HepG2 (cell line): ENCODE measurements around the gene RUNX2. TPM values are rescaled to one million over a fixed set of nuclear protein-coding genes. Genes with fewer than 3 reads are reported as not detected.

Source experiments
- ADNP ChIP-seq: sonication (generic); formaldehyde crosslinking; IDR thresholded peaks from 2 replicates; pipeline ENCODE4 v1.4.0; 2020; ENCODE audit warnings: missing genetic modification reagents
- AKAP8 ChIP-seq: sonication (generic); formaldehyde crosslinking; IDR thresholded peaks from 2 replicates; pipeline ENCODE4 v1.5.1; 2020; ENCODE audit warnings: mild to moderate bottlenecking, missing genetic modification reagents
- ATF7-NPFF ChIP-seq: sonication (generic); formaldehyde crosslinking; IDR thresholded peaks from 2 replicates; pipeline ENCODE4 v1.8.1; 2023; ENCODE audit warnings: mild to moderate bottlenecking, low read depth, missing genetic modification reagents, moderate library complexity
- CEBPG ChIP-seq: IDR thresholded peaks from 2 replicates; pipeline ENCODE4 v1.6.1; 2016
- DZIP1 ChIP-seq: sonication (generic); formaldehyde crosslinking; IDR thresholded peaks from 2 replicates; pipeline ENCODE4 v1.5.0; 2020; ENCODE audit warnings: mild to moderate bottlenecking, missing genetic modification reagents
- FOXJ3 ChIP-seq: sonication (generic); formaldehyde crosslinking; IDR thresholded peaks from 2 replicates; pipeline ENCODE4 v1.4.0; 2020; ENCODE audit warnings: missing genetic modification reagents, mild to moderate bottlenecking, borderline replicate concordance
- GABPA ChIP-seq, 2 experiments: IDR thresholded peaks; 2 replicates each; pipeline ENCODE4 v1.6.1; 2011 to 2016; ENCODE audit warnings: low read depth in 2 of 2, low read length in 1 of 2, missing biosample characterization in 1 of 2, missing genetic modification characterization in 1 of 2
- GFI1 ChIP-seq: sonication (generic); formaldehyde crosslinking; IDR thresholded peaks from 2 replicates; pipeline ENCODE4 v1.5.0; 2020; ENCODE audit warnings: missing genetic modification reagents, mild to moderate bottlenecking, borderline replicate concordance
- HNF4A ChIP-seq: sonication (generic); formaldehyde crosslinking; IDR thresholded peaks from 2 replicates; pipeline ENCODE4 v1.4.0; 2020; ENCODE audit warnings: missing genetic modification reagents
- NR2C2 ChIP-seq: sonication (generic); formaldehyde crosslinking; IDR thresholded peaks from 2 replicates; pipeline ENCODE4 v1.4.0; 2020; ENCODE audit warnings: missing genetic modification reagents, mild to moderate bottlenecking, moderate library complexity, borderline replicate concordance
- SAFB2 ChIP-seq: sonication (generic); formaldehyde crosslinking; IDR thresholded peaks from 2 replicates; pipeline ENCODE4 v1.5.1; 2020; ENCODE audit warnings: missing genetic modification reagents, low read depth, mild to moderate bottlenecking, borderline replicate concordance
- SATB2 ChIP-seq: sonication (generic); formaldehyde crosslinking; IDR thresholded peaks from 2 replicates; pipeline ENCODE4 v1.5.0; 2020; ENCODE audit warnings: missing genetic modification reagents
- SOX5 ChIP-seq: IDR thresholded peaks from 2 replicates; pipeline ENCODE4 v1.6.1; 2016; ENCODE audit warnings: borderline replicate concordance
- SOX6 ChIP-seq, 2 experiments: fragments of 450-650 bp in 1 of 2; sonication (generic) in 1 of 2; formaldehyde crosslinking in 1 of 2; IDR thresholded peaks; 2 replicates each; pipeline versions ENCODE4 v1.4.0 to v1.6.1; 2017 to 2020; ENCODE audit warnings: antibody characterized with exemption in 1 of 2, mild to moderate bottlenecking in 1 of 2, missing genetic modification reagents in 1 of 2
- ZBTB25 ChIP-seq: IDR thresholded peaks from 2 replicates; pipeline ENCODE4 v1.6.1; 2018; ENCODE audit warnings: missing genetic modification reagents
- ZNF598 ChIP-seq: sonication (generic); formaldehyde crosslinking; IDR thresholded peaks from 2 replicates; pipeline ENCODE4 v1.5.1; 2020; ENCODE audit warnings: mild to moderate bottlenecking, missing genetic modification reagents, borderline replicate concordance
- ZNF839 ChIP-seq: sonication (generic); formaldehyde crosslinking; IDR thresholded peaks from 2 replicates; pipeline ENCODE4 v1.4.0; 2020; ENCODE audit warnings: missing genetic modification reagents, mild to moderate bottlenecking, borderline replicate concordance
- ZNF850 ChIP-seq: sonication (generic); formaldehyde crosslinking; conservative IDR thresholded peaks from 2 replicates; pipeline ENCODE4 v1.9.0; 2021; ENCODE audit warnings: mild to moderate bottlenecking, missing genetic modification reagents
- polyA plus RNA-seq, 8 experiments: library from polyadenylated mRNA; depleted of rRNA in 3 of 8; stranded (reverse) in 7 of 8; unstranded in 1 of 8; fragments of >200 nt; fragmentation: Illumina TruSeq in 4 of 8; extraction: Trizol in 4 of 8; gene quantifications; 2 replicates each; pipeline versions ENCODE4 v1.2.1 to v1.2.3, GENCODE V29; 2011 to 2016; ENCODE audit warnings: low read depth in 4 of 8, missing spikeins in 1 of 8, mixed read lengths in 1 of 8; ENCODE audit not compliant: insufficient read depth in 1 of 8
- total RNA-seq, 5 experiments: library from RNA; depleted of rRNA; stranded (reverse); fragments of >200 nt; fragmentation: Illumina TruSeq; extraction: Trizol; gene quantifications; 2 replicates each; pipeline ENCODE4 v1.2.3, GENCODE V29; 2016; ENCODE audit warnings: low read depth in 1 of 5
- TF ChIP-seq, protein P1 (sequence below): IDR thresholded peaks from 2 replicates; pipeline ENCODE4 v1.6.1; 2012; ENCODE audit warnings: low read depth, low read length, improper control_type of control experiment

RUNX2 gene
- total and polyA plus RNA-seq, 2 of the 13 experiments (the other 11 are each of a cell fraction or from before 2014, with no cell fraction given) = not detected

DNA sequence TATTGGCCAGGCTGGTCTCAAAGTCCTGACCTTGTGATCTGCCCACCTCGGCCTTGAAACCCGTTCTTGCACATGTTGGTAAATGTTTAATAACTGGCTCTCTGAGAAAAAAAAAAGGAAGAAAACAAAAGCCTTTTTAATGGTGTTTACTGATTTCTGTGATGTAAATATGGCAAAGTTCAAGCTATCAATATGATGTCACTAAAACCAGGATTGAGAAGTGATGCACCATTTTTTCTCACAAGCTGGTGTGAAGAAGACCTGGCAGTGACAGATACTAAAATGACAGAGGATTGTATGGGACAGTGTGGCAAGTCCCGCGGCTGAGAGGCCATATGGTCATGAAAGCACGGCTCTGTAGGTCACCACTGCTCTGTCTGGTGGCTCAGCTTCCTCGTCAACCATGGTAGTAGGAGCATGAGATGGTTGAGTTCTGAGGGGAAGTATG is 245.9 kb downstream of the RUNX2 start (continued):
- TF ChIP-seq, protein P1, sequence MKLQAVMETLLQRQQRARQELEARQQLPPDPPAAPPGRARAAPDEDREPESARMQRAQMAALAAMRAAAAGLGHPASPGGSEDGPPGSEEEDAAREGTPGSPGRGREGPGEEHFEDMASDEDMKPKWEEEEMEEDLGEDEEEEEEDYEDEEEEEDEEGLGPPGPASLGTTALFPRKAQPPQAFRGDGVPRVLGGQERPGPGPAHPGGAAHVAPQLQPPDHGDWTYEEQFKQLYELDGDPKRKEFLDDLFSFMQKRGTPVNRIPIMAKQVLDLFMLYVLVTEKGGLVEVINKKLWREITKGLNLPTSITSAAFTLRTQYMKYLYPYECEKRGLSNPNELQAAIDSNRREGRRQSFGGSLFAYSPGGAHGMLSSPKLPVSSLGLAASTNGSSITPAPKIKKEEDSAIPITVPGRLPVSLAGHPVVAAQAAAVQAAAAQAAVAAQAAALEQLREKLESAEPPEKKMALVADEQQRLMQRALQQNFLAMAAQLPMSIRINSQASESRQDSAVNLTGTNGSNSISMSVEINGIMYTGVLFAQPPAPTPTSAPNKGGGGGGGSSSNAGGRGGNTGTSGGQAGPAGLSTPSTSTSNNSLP = 0 out of 2 replicates have a peak, but pooled peaks have one; percentile 16
- TF ChIP-seq SOX5 (peak; percentile 48; the same call in 1 of the 2 replicates), ZNF598 (CRISPR knock-in tag) (no peak), CEBPG (CRISPR knock-in tag) (0 out of 2 replicates have a peak, but pooled peaks have one; percentile 10), NR2C2 (CRISPR knock-in tag) (peak; percentile 30; the same call in 1 of the 2 replicates), HNF4A (CRISPR knock-in tag) (peak; percentile 57), SATB2 (CRISPR knock-in tag) (no peak), GFI1 (no peak), FOXJ3 (0 out of 2 replicates have a peak, but pooled peaks have one; percentile 32), ZBTB25 (CRISPR knock-in tag) (no peak), ZNF839 (CRISPR knock-in tag) (no peak), AKAP8 (CRISPR knock-in tag) (no peak), ADNP (CRISPR knock-in tag) (0 out of 2 replicates have a peak, but pooled peaks have one; percentile 4), GABPA (IDR thresholded peaks at IDR 0.05; ENCODE audit: low read depth, low read length) (no peak), GABPA (CRISPR knock-in tag; IDR thresholded peaks at IDR 0.05; ENCODE audit: low read depth) (no peak), ZNF850 (CRISPR knock-in tag) (no peak), SAFB2 (no peak), ATF7-NPFF (no peak), SOX6 (IDR thresholded peaks at IDR 0.05) (no peak), SOX6 (CRISPR knock-in tag; IDR thresholded peaks at IDR 0.05) (peak; percentile 87), DZIP1 (no peak)
- TF ChIP-seq, all 625 proteins: peak for 37
